ENCODE data around the gene FBXO2.

The FBXO2 gene

DNA sequence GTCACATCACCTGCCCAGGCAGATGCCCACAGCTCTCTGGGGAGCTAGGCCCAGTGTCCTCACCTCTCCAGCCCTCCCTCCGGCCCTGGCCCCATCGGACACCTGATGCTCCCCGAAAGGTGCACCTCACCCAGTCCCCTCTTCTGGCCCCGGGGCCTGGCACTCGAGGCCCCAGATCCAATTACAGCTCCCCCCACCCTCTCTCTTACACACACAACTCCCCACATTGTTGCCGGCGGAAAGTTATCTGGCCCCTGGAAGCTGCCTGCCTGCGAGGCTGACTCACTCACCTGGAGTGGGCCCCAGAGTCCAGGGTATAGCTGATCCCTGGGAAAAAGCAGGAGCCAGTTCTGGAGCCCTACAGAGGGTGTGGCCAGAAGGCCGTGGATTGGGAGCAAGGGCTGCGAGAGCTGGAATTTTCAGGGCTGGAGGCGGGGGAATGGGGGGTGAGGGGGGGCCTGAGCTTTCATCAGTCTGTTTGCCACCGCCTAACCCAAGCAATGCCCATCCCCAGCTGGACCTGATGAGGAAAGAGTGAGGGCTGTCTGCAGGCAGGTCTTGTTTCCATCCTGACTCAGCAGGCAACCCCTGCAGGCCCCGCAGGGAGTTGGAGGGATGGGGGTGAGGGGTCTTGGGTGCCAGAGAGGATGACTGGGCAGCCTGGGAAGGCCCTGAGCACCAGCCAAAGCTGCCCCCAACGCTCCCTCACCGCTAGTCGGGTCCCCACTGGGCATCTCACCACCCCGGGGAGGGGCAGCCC, 948 bp downstream of the FBXO2 start:
- no peak for DNase-seq (ENCODE audit: low read depth)

DNA sequence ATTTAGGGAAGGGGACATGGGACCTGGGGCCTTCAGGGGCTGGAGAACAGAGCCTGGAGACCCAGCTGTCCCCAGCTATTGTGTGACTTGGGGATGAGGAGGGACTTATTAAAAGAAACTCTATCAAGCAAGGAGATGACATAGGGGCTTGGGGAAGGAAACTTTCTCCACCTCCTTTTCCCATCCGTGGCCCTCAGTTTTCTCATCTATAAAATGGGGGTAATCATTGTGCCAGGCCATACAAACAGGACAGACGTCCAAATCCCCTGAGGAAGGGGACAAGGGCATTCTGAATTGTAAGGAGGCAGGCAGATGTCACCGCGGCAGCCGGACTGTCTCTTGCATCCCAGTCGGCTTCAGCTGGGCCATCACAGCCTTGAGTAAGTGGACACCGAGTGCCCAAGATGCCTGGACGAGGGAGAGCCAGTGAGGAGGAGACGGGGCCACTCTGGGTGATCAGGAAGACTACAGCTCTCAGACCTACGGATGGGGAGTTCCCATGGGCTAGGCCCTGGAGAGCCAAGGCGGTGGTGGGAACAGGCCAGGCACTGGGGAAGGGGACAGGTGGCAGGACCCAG, 1.9 kb downstream of the FBXO2 start:
- DNase-seq (ENCODE audit: low read depth): no peak

DNA sequence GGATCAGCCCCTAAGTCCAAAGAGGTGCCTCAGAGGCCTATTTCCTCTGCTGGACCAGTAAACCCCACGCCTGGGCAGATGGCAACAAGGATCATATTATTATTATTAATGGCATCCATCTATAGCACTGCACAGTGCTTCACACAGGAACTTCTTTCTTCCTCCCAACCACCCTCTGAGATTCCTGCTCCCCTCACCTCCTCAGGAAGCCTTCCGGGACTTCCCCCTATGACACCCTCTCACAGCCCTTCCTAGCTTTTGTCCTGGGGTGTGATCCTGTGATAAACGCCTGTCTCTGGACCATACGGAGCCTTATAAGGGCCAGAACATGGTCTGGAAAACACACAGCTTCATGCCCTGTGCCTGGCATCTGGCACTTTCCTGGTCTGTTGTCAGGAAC, 3.2 kb downstream of the FBXO2 start:
- DNase-seq (ENCODE audit: low read depth): no peak

DNA sequence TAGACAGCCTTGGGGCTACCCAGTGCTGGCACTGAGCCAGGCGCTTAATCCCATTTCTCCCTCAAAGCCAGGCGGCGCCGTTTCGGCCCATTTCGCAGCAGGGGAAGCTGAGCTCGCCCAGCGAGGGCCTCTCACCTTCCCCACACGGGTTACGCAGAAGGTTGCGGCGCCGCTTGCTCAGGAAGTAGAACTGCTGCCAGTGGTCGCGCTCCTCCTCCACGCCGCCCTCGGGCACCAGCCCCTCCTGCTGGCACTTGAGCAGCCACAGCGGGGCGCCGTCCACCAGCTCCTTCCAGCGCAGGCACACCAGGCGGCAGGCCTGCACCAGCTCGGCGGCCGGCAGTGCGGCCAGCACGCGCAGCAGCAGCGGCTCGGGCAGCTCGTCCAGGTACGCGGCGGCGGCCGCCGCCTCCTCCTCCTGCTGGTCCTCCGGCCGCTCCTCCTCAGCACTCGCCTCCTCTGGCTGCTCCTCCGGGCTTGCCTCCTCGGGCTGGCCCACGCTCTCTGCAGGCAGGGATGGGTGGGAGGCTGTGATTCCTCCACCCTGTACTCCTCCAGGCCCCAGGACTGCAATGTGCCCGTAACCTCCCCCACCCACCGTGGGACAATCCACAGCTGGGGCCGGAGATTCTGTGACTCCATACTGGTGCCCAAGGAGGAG, 3.8 kb downstream of the FBXO2 start:
- DNase-seq (ENCODE audit: low read depth): peak; percentile 63

DNA sequence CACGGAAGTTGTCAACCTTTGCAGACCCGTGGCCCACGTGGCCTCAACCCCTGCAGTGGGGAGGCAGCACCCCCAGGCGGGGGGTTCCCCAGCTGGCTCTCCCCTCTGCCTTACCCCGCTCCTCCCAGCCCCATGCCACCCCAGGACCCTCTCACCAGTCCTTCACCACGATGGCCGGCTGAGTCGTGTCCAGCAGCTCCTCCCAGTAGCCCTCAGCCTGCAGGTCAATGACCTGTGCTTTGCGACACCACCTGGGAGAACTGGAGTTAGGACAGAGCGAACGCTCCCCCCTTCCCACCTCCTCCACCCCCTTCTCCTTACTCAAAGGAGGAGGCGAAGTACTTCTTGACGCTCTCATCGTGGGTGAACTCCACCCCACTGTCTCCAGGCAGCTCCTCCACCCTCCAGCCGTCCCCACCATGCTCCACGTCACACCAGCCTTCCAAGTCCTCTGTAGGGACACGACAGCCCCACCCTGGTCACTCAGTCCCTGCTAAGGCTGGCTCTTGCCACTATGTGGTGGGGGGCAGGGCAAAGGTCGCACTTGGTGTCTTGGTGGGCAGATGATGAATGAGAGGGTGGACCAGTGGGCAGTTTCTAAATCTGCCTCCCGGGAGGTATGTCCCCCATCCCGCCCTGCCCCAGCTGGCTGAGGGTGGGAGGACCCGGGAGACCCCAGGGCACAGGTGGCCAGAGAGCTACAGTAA, 4.5 kb downstream of the FBXO2 start:
- DNase-seq (ENCODE audit: low read depth): no peak

DNA sequence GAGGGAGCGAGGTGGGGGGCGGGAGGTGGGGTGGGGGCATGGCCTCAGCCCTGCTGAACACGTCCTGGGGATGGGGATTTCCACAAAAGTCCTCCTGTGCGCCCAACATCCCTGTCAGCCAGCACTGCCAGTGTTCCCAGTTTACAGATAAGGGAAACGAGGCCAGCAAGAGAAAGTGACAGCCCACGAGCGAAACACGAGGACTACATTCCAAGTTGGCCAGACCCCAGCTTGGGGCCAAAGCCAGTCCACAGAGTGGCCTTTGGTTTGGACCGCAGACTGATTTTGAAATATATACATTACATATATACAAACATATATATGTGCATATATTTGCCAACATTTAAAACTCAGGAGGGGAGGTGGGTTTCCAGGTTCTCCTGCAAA, 5.0 kb downstream of the FBXO2 start:
- no peak for DNase-seq (ENCODE audit: low read depth)

DNA sequence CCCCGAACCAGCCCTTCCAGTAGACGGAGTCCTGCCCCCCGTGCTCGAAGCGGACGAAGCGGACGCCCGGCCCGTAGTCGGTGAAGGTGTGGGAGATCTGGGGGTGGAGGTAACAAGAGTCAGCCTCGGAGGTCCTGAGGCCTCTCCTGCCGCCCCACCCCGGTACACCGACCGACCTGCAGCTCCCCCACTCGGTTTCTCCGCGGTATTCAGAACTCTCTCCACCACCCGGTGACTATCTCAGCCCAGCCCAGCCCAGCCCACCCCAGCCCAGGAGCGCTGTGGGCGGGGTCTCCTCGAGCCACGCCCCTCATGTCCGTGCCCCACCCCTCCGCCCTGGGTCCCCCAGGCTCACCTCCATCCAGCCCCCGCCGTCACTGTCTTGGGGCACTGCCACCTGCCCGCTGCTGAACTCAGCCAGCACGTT, 5.5 kb downstream of the FBXO2 start:
- DNase-seq (ENCODE audit: low read depth): peak; percentile 13

DNA sequence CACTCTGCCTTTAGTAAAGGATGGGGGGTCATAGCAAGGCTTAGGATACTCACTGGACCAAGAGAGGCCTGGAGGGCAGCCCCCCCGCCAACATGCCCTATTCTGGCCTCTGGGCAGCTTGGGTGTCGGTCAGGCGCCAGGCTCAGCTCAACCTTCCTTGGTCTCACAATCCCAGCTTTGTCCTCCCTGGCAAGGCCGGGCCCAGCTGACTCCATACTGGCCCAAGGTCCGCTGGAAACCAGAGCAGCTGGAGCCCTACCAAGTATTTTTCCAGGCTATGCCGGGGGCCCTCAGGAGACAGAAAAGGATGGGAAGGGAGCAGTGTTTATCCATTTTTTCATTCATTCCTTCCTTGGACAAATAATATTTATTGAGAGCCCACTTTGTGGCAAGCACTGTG, 6.2 kb downstream of the FBXO2 start:
- DNase-seq (ENCODE audit: low read depth): no peak

DNA sequence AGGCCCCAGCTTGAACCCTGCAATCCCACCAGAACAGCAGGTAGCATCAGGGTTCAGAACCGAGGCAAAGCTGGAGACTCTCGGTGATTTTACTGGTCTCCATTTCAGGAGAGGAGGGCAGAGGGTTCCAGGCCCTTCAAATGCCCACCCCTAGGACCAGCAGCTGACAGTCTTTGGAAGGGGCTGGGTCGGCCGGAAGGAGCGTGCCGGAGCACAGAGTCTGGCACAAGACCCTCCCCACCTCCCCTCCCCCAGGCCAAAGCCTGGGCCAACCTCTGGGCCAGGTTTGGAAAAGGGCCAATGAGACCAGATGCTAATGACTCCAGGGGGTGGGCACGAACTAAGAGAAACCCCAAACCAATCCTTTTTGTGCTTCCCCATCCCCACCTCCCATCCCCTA, 6.9 kb downstream of the FBXO2 start:
- DNase-seq (ENCODE audit: low read depth): no peak

DNA sequence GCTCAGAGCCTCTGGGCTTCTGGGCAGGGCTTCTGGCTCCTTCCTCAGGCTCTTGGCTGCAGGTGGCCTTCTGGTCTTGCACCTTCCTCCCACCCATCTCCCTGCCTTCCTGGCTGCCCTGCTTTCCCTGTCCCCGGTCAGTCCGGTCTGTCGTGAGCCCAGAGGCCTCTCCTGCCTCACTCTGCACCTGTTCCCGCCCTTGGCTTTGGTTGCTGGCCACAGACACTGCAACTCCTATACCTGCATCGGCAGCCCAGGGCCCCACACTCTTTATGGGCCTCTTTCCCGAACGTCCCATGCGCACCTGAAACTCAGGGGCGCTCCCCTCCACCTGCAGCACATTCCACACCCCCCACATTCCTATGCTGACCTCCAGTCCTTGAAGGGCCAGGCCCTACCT, 7.9 kb downstream of the FBXO2 start:
- DNase-seq (ENCODE audit: low read depth): no peak

DNA sequence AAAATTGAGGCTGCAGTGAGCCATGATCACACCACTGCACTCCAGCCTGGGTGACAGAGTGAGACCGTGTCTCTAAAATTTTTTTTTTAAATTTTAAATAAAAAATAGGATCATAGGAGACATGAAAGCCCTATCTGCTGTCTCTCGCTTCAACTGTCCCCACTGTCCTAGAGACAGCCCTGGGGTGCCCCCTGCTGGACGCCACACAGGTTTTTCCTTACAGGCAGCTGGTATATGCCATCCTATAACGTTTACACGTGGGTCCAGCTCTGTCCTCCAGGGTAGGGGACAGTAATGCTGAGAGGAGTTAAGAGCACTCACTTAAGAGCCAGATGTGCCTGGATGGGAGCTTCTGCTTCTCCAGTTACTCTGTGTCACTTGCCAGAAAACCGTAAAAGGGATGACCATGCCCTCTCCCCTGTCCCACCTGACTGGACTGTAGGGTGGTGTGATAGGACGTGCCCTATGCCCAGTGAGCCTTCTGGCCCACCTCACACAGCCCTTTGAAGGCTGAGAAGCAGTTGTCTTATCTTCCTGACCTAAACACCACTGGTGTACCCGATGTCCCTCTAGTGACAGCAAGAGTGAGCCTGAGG, 8.5 kb downstream of the FBXO2 start:
- peak; percentile 47 for DNase-seq (ENCODE audit: low read depth)

DNA sequence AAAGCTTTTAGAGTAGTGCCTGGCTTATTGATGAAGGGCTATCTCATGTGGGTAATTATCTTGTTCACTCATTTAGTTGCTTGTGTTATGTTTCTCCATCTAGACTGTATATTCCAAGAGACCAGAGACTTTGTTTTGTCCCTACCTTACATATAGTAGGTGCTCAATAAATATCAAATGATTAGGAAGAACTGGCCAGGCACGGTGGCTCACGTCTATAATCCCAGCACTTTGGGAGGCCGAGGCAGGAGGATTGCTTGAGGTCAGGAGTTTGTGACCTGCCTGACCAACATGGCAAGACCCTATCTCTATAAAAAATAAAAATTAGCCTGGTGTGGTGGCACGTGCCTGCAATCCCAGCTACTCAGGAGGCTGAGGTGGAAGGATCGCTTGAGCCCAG, 9.0 kb downstream of the FBXO2 start:
- no peak for DNase-seq (ENCODE audit: low read depth)

DNA sequence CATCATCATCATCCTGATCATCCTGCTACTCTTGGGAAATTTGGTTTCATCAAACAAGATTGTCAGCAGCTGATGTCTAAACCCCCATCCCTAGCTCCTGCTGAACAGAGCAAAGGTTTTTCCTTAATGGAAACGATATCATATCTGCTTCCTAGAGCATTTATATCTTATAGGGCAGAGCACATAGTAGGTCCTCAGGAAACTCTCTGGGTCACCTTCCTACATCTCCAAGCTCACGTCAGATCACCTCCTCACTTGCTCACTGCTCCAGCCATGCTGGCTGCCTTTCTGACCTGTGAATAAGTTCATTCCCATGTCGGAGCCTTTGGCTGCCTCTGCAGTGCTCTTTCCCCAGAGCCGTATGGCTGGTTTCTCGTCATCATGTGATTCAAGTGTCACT, 10.4 kb downstream of the FBXO2 start:
- DNase-seq (ENCODE audit: low read depth): no peak

DNA sequence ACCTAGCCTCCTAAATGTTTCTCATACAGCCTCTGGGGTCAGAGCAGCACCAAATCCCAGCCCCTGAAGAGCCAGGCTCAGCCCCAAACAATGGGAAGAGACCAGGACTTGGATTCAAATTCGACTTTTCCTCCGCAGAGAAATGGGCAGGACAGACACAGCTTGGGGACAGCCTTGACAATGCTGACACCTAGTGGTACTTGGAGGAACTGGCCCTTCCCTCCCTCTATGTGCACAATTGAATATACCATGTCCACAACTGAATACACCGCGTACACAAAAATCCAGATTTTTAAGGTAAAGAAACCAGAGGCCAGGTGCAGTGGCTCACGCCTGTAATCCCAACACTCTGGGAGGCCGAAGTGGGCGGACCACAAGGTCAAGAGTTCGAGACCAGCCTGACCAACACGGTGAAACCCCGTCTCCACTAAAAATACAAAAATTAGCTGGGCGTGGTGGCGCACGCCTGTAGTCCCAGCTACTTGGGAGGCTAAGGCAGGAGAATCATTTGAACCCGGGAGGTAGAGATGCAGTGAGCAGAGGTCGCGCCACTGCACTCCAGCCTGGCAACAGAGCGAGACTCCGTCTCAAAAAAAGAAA, 11.7 kb downstream of the FBXO2 start:
- peak; percentile 29 for DNase-seq (ENCODE audit: low read depth)

DNA sequence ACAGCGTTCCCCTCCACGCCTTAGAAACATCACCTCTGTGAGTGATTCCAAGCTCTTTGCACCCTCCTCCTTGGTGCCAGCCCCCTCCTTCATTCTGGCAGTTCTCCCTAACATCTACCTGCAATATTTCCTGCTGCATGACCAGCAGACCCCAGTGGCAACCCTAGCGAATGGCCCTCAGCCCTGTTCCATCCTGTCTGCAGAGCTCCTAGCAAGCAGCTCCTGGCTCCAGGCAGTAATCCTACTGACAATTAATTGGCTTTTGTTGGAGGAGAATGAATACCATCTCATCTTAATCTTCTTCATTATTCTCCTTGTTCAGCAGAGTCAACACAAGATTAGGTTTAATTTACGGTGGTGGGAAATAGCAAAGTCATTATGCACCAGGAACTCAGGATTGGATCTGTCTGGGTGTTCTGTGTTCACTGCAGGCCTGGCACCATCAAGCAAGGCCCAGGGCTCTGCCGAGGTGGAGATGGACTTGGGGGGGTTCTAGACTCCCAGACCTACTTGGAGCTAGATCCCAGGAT, 12.4 kb downstream of the FBXO2 start:
- no peak for DNase-seq (ENCODE audit: low read depth)

DNA sequence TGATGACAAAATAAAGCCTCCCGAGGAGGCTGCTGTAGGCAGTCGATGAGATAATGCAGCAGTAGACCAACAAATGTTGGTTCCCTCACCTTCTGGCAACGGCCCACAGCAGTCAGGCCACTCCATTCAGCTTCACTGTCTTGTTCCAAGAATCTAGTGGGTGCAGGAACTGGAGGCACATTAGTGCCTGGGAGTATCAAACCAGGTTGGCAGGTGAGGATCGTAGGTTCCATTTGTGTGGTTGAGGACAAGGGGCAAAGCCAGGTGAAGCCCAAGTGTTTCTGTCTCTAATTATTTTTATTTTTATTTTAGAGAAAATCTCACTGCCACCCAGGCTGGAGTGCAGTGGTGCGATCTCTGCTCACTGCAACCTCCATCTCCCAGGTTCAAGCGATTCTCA, 13.3 kb downstream of the FBXO2 start:
- no peak for DNase-seq (ENCODE audit: low read depth)

DNA sequence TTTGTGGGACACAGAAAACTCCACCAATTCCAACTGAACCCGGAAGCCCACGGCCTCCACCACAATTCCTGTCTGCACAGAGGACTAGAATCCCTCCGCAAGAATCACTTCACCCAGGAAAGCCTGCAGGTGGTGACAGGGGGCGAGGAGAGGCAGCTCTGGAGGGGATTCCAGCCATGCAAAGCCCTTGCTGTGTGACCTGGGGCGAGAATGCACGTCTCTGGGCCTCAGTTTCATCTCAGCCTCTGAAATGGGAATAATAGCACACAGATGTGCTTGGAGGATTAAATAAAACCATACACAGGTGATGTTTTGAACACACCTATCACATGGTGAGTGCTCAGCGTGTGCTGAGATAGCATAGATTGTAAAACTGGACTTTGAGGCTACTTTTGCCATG, 14.1 kb downstream of the FBXO2 start:
- DNase-seq (ENCODE audit: low read depth): no peak

DNA sequence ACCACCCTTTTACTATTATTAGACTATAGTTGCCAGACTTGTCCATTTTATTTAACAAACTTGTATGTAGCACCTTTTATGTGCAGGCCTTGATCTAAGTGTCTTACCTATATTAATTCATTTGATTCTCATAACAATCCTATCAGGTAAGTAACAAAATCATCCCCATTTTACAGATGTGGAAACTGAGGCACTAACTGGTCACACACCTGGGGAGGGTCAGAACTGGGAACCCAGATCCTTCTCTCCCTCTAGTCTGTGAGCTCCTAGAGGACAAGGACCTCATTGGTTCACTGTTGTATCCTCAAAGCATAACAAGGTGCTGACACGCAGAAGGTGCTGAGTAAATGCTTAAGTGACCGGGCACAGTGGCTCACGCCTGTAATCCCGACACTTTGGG, 14.9 kb downstream of the FBXO2 start:
- DNase-seq (ENCODE audit: low read depth): no peak

DNA sequence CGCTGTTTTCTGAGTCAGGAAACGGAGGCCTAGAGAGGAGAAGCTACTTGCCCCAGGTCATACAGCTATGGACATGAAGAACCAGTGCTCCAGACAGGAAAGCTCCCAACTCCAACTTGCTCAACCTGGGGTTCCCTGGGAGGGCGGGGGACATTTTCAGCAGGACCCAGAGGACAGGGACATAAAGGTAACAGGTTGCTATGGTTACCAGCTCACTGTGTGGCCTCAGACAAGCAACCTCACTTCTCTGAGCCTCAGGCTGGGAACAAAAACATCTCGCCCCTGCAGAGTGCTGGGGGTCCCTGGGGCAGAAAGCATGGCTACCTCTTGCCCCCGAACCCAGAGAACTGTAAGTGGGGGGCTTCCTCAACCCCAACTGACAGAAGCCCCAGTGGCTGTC, 16.1 kb downstream of the FBXO2 start:
- no peak for DNase-seq (ENCODE audit: low read depth)

DNA sequence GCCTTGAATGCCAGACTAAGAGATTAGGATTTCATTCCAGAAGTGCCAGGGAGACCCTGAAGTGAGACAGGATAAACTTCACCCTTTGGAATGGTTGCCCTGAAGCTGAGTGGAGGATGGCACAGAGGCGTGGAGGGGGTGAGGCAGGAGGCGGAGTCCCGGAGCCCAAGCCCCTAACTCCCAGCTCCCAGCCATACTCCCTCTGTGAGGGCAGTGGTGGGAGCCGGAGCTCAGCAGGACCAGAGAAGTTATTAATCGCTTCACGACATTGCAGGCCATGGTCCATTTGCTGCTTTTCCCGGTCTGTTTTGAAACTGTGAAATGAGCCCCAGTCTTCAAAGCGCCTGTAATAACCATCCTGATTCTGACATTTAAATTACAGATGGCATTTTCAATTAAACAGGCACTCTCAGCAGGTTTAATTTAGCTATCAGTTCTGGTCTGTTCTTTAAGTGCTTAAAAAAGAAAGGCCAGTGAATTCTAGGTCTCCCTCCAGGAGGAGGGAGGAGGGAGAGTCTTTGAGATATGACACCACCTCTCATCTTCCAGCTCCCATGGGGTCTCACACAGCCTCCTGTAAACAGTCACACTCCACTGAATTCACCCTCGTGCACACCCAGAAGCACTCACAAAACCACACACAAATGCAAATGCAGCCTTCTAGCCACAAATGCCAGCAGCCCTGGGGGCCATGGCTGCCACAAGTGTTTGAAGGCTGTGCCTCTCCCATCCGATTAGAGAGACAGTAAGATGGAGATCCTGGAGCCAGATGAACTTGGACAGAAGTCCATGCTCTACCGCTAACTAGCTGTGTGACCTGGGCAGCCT, 19.6 kb downstream of the FBXO2 start:
- DNase-seq (ENCODE audit: low read depth): no peak
